Neuronal stem cell (in vitro differentiated cells): ENCODE results near the gene ZNF485.
"Not testable (repeated sequence)": the region's sequence is repeated elsewhere in the genome, so short reads cannot be mapped to it uniquely, and the experiment has no call there.

Experiments used
- DNase-seq: peaks from one replicate; pipeline ENCODE4 v3.0.0-alpha.2; 2013; ENCODE audit warnings: low spot score
- H2AFZ ChIP-seq: one replicate; pipeline ENCODE4 v1.6.1; 2013; ENCODE audit warnings: mild to moderate bottlenecking, low read length, inconsistent platforms
- H2AK5ac ChIP-seq: 2 replicates; pipeline ENCODE4 v1.6.1; 2013; ENCODE audit warnings: low read depth, mild to moderate bottlenecking, inconsistent platforms, low read length, moderate library complexity, mixed read lengths
- H2BK120ac ChIP-seq: 2 replicates; pipeline ENCODE4 v1.6.1; 2013; ENCODE audit warnings: low read depth, mild to moderate bottlenecking, inconsistent platforms, low read length, moderate library complexity, mixed read lengths
- H2BK12ac ChIP-seq: one replicate; pipeline ENCODE4 v1.6.1; 2013; ENCODE audit warnings: low read length, inconsistent platforms
- H2BK15ac ChIP-seq: 2 replicates; pipeline ENCODE4 v1.6.1; 2013; ENCODE audit warnings: mild to moderate bottlenecking, low read length, inconsistent platforms, mixed read lengths
- H2BK5ac ChIP-seq: one replicate; pipeline ENCODE4 v1.6.1; 2013; ENCODE audit warnings: inconsistent platforms, mild to moderate bottlenecking, low read length, moderate library complexity
- H3K14ac ChIP-seq: one replicate; pipeline ENCODE4 v1.6.1; 2013; ENCODE audit warnings: low read length, inconsistent platforms
- H3K18ac ChIP-seq: 2 replicates; pipeline ENCODE4 v1.6.1; 2013; ENCODE audit warnings: low read length, inconsistent platforms
- H3K23ac ChIP-seq: 2 replicates; pipeline ENCODE4 v1.6.1; 2013; ENCODE audit warnings: low read depth, mild to moderate bottlenecking, mixed read lengths, low read length, inconsistent platforms; ENCODE audit not compliant: poor library complexity
- H3K27ac ChIP-seq: replicated peaks from 3 replicates; pipeline ENCODE4 v1.5.1; 2013; ENCODE audit warnings: low read length, inconsistent platforms
- H3K27me3 ChIP-seq, 3 experiments: 2 replicates each; pipeline ENCODE4 v1.6.1; 2013; ENCODE audit warnings: low read length in 3 of 3, mild to moderate bottlenecking in 2 of 3, inconsistent platforms in 1 of 3, low read depth in 1 of 3, mixed read lengths in 1 of 3, moderate library complexity in 1 of 3; ENCODE audit not compliant: control insufficient read depth in 3 of 3, insufficient read depth in 3 of 3
- H3K36me3 ChIP-seq, 2 donors: replicated peaks in 1 of 2; 2 replicates each; pipeline ENCODE4 v1.6.1; 2013; ENCODE audit warnings: low read length in 2 of 2; ENCODE audit not compliant: control insufficient read depth in 2 of 2, insufficient read depth in 2 of 2
- H3K4ac ChIP-seq: 2 replicates; pipeline ENCODE4 v1.6.1; 2013; ENCODE audit warnings: inconsistent platforms, mild to moderate bottlenecking, low read length, moderate library complexity
- H3K4me1 ChIP-seq, 2 donors: 1 replicate in 1 of 2; 2 replicates in 1 of 2; pipeline ENCODE4 v1.6.1; 2013; ENCODE audit warnings: low read length in 2 of 2, low read depth in 1 of 2; ENCODE audit not compliant: control insufficient read depth in 2 of 2, insufficient read depth in 1 of 2
- H3K4me2 ChIP-seq: one replicate; pipeline ENCODE4 v1.6.1; 2013; ENCODE audit warnings: mild to moderate bottlenecking, low read length, inconsistent platforms; ENCODE audit not compliant: insufficient read depth, poor library complexity, severe bottlenecking
- H3K4me3 ChIP-seq, 2 donors: 2 replicates each; pipeline ENCODE4 v1.5.1; 2013; ENCODE audit warnings: low read length in 2 of 2, mild to moderate bottlenecking in 2 of 2, inconsistent platforms in 1 of 2, moderate library complexity in 1 of 2
- H3K79me1 ChIP-seq: one replicate; pipeline ENCODE4 v1.6.1; 2013; ENCODE audit warnings: low read depth, mild to moderate bottlenecking, inconsistent platforms, low read length, moderate library complexity
- H3K9ac ChIP-seq: one replicate; pipeline ENCODE4 v1.6.1; 2013; ENCODE audit warnings: mild to moderate bottlenecking, low read depth, low read length, inconsistent platforms; ENCODE audit not compliant: poor library complexity
- H3K9me3 ChIP-seq, 2 donors: replicated peaks in 1 of 2; 2 replicates each; pipeline versions ENCODE3 to v1.6.1; 2013; ENCODE audit warnings: low read length in 2 of 2, mild to moderate bottlenecking in 2 of 2, inconsistent platforms in 1 of 2, low read depth in 1 of 2, mixed read lengths in 1 of 2, moderate library complexity in 1 of 2; ENCODE audit not compliant: control insufficient read depth in 2 of 2, insufficient read depth in 1 of 2
- H4K8ac ChIP-seq: one replicate; pipeline ENCODE4 v1.6.1; 2013; ENCODE audit warnings: low read depth, mild to moderate bottlenecking, inconsistent platforms, low read length, moderate library complexity
- H4K91ac ChIP-seq: one replicate; pipeline ENCODE4 v1.6.1; 2013; ENCODE audit warnings: low read length, low read depth, mild to moderate bottlenecking, inconsistent platforms; ENCODE audit not compliant: poor library complexity
- WGBS, 2 donors: extraction: QIAGEN DNeasy Blood & Tissue Kit; methylation state at CpG; one replicate each; pipeline ENCODE4 v1.1.7; 2013; ENCODE audit warnings: missing lambda C conversion rate in 2 of 2, mixed read lengths in 1 of 2; ENCODE audit not compliant: insufficient read length in 2 of 2, insufficient replicate concordance in 1 of 2; ENCODE audit errors: extremely low coverage in 2 of 2; 5-methylcytosine and 5-hydroxymethylcytosine counted together

Gene ZNF485

DNA sequence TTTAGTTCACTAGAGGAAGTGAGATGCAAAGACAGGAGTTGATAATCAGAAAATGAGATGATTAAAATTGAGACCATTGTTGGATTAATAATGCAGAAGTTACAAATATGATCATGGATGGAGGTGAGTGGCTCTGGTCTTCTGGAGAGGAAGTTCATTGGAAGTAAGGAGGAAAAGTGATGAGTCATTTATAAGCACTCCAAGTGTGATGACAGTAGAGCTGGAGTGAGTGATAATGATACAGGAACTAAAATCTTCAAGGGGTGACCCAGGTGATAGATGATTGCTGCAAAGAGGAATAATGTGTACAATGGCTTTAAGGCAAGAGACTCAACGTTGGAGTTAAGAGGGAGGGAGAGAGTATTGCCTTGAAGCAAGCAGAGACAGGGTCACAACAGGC lies 21.7 kb downstream of the ZNF485 start:
- Histone ChIP-seq H3K9ac (no peak overlapping the region), H2AK5ac (no peak overlapping the region), H3K27me3 (no peaks in the 10 kb centered on the region), H3K4me2 (no peak overlapping the region), H4K91ac (no peak overlapping the region), H3K27ac (no peak overlapping the region), H3K18ac (no peak overlapping the region), H2BK15ac (no peak overlapping the region), H3K4me3 (no peak overlapping the region), H2BK5ac (no peak overlapping the region), H3K4me1 (no peaks in the 10 kb centered on the region), H3K9me3 (no peaks in the 10 kb centered on the region), H4K8ac (no peak overlapping the region), H3K14ac (no peak overlapping the region), H3K23ac (no peak overlapping the region), H3K4ac (no peak overlapping the region), H2BK120ac (no peak overlapping the region), H3K36me3 (no peaks in the 10 kb centered on the region), H2BK12ac (no peak overlapping the region), H3K79me1 (no peaks in the 10 kb centered on the region), H2AFZ (no peak overlapping the region)
- WGBS, 2 donors = no CpG with 5 or more reads among the region's 1 CpG
- DNase-seq = no peak

DNA sequence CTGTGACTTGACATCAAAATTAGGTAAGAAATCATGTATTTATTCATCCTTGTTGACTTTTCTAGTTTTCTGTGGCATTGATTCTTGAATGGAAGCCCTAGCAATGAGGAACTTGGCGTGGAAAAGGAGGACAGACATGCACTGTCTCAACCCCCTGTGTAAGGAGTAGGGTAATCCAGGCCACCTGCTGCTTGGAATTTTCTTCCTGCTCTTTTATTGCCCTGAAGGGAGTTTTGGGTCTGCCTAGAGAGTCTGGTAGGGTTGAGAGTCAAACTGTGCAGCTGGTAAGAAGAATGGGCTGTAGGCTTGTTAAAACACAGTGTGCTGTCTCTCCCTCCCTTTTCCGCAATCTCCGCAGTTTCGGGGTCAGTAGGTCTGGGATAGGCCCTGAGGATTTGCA lies 22.7 kb downstream of the ZNF485 start:
- Histone ChIP-seq H3K79me1 (no peaks in the 10 kb centered on the region), H3K4me1 (no peaks in the 10 kb centered on the region), H3K23ac (no peak overlapping the region), H2AFZ (no peak overlapping the region), H4K91ac (no peak overlapping the region), H3K9me3 (no peaks in the 10 kb centered on the region), H3K4ac (no peak overlapping the region), H4K8ac (no peak overlapping the region), H3K14ac (no peak overlapping the region), H3K4me3 (no peak overlapping the region), H3K27me3 (no peaks in the 10 kb centered on the region), H2BK120ac (no peak overlapping the region), H3K4me2 (no peak overlapping the region), H3K9ac (no peak overlapping the region), H3K27ac (no peak overlapping the region), H3K36me3 (no peaks in the 10 kb centered on the region), H2BK12ac (no peak overlapping the region), H2BK5ac (no peak overlapping the region), H3K18ac (no peak overlapping the region), H2BK15ac (no peak overlapping the region), H2AK5ac (no peak overlapping the region)
- WGBS, 2 donors = no CpG with 5 or more reads among the region's 4 CpGs
- DNase-seq = no peak

DNA sequence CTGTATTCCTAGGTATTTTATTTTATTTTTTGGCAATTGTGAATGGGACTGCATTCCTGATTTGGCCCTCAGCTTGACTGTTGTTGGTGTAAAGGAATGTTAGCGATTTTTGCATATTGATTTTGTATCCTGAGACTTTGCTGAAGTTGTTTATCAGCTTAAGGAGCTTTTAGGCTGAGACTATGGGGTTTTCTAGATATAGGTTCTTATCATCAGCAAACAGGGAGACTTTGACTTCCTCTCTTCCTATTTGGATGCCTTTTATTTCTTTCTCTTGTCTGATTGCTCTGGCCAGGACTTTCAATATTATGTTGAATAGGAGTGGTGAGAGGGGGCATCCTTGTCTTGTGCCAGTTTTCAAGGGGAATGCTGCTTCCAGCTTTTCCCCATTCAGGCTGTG lies 29.6 kb downstream of the ZNF485 start:
- not testable (repeated sequence) for H2AK5ac ChIP-seq, H3K14ac ChIP-seq, H4K8ac ChIP-seq, H3K79me1 ChIP-seq, H3K36me3 ChIP-seq, H3K23ac ChIP-seq, H2AFZ ChIP-seq, H3K27ac ChIP-seq, H3K9me3 ChIP-seq, H3K18ac ChIP-seq, H3K9ac ChIP-seq, H2BK12ac ChIP-seq, H2BK5ac ChIP-seq, H2BK120ac ChIP-seq, H4K91ac ChIP-seq, H3K4me3 ChIP-seq, H2BK15ac ChIP-seq, H3K4me1 ChIP-seq, H3K27me3 ChIP-seq, DNase-seq, H3K4me2 ChIP-seq, H3K4ac ChIP-seq
- no CpG with 5 or more reads among the region's 1 CpG for WGBS, 2 donors

DNA sequence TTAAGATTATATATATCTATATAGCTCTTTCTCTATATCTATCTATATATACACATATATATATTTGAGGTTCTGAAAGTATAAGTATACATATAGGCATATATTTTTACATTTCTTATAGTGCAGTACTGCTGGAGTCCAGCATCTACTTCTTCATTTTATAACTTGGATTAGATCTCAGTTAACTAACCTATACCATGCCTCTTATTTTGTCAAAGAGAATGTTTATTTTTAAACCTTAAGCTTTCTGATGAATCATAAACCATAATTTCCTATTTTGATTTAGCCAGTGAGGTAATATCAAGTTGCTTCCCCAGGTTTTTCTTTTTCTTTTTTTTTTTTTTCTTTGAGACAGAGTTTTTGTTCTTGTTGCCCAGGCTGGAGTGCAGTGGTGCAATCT lies 34.4 kb downstream of the ZNF485 start:
- H2BK12ac ChIP-seq = no peak overlapping the region
- no peak overlapping the region for H2BK5ac ChIP-seq
- H3K4ac ChIP-seq = no peak overlapping the region
- no peak overlapping the region for H3K18ac ChIP-seq
- H3K79me1 ChIP-seq = no peaks in the 10 kb centered on the region
- peaks cover 22 to 39% of the 10 kb centered on the region in 2 donors for H3K36me3 ChIP-seq
- no peak for DNase-seq
- no peak overlapping the region for H3K14ac ChIP-seq
- H2BK15ac ChIP-seq = no peak overlapping the region
- H3K4me1 ChIP-seq = no peaks in the 10 kb centered on the region
- H3K23ac ChIP-seq = no peak overlapping the region
- H3K27me3 ChIP-seq = no peaks in the 10 kb centered on the region
- H2AK5ac ChIP-seq = no peak overlapping the region
- no peak overlapping the region for H4K91ac ChIP-seq
- no peak overlapping the region for H3K4me3 ChIP-seq
- no peak overlapping the region for H2AFZ ChIP-seq
- H3K27ac ChIP-seq = no peak overlapping the region
- H2BK120ac ChIP-seq = no peak overlapping the region
- H3K4me2 ChIP-seq = no peak overlapping the region
- no peak overlapping the region for H3K9ac ChIP-seq
- H4K8ac ChIP-seq = no peak overlapping the region
- peaks cover 26 to 45% of the 10 kb centered on the region in 2 donors for H3K9me3 ChIP-seq
